ENCODE measurements around the gene DDC.

DNA sequence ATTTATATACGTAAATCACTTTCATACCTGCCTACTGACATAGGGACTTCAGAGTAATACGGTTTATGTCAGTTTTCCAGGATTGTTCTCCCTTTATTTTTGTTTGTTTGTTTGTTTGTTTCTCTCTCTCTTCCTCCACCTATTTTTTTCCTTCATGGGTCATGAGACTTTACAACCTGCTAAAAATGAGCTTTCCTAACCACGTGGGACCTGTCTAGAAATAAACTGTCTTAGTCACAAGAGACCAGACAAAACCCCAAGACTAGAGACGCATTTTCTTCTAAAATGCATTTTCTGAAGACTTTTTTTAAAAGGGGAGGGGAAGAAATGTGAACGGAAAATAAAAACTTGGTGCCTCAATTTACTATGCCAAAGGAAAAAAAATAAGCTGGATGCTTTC lies 74.0 kb downstream of the DDC start:
- TF ChIP-seq CTCF (IDR thresholded peaks at IDR 0.05; ENCODE audit: insufficient read depth, low read length, poor library complexity, severe bottlenecking) (no peak), EZH2phosphoT487 (conservative IDR thresholded peaks at IDR 0.05; ENCODE audit: low read length) (no peak)
